Measurements from ENCODE around the gene DUSP22. TPM values are rescaled to one million over a fixed set of nuclear protein-coding genes. Genes with fewer than 3 reads are reported as not detected.

DUSP22 gene
- total RNA-seq, 2 donors from 2014 or later: 20.5 to 24.5 TPM

DNA sequence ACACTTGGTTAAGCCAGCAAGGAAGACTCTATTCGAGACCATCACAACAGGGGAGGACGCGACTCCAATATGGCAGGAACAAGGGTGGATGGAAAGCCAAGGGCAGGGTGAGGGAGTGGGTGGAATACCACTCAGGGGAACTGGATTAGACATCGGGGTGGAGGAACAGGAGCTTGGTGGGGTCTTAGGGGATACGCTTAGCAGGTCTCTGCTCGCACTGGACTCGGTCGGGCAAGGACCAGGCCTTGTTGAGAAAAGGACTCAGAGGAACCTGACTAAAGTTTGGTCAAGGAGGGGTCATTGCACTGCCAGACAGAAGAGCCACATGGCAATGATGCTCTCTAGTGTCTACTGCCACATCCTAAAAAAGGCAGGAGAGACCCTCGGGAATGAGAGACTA lies 10.5 kb downstream of the DUSP22 start:
- no peaks in the 10 kb centered on the region for H3K27me3 ChIP-seq
- H3K9ac ChIP-seq (ENCODE audit: low read depth in 2 of 2, low read length in 2 of 2): no peak overlapping the region
- no peak for DNase-seq
- H3K27ac ChIP-seq: no peak overlapping the region
- no peak for TF ChIP-seq CTCF (IDR thresholded peaks at IDR 0.05)
- no peak overlapping the region for H3K4me3 ChIP-seq
- intact Hi-C loops (cut with DNase I): no loop called here
- H3K4me1 ChIP-seq: no peaks in the 10 kb centered on the region
- no peaks in the 10 kb centered on the region for H3K9me3 ChIP-seq
- no peaks in the 10 kb centered on the region for H3K36me3 ChIP-seq

GRCh38 chr6:303263-303662 lies 11.0 kb downstream of the DUSP22 start:
- no peak for TF ChIP-seq CTCF (IDR thresholded peaks at IDR 0.05)

GRCh38 chr6:303948-304558 lies 11.8 kb downstream of the DUSP22 start:
- intact Hi-C loops (cut with DNase I): no loop called here
- H3K4me1 ChIP-seq: no peaks in the 10 kb centered on the region
- H3K27me3 ChIP-seq: no peaks in the 10 kb centered on the region
- no peaks in the 10 kb centered on the region for H3K36me3 ChIP-seq
- TF ChIP-seq CTCF (IDR thresholded peaks at IDR 0.05): no peak
- no peak overlapping the region for H3K27ac ChIP-seq
- H3K9ac ChIP-seq (ENCODE audit: low read depth in 2 of 2, low read length in 2 of 2): no peak overlapping the region
- no peak overlapping the region for H3K4me3 ChIP-seq
- no peaks in the 10 kb centered on the region for H3K9me3 ChIP-seq
- DNase-seq: no peak

More at GRCh38 chr6:303263-303662, 11.0 kb downstream of the DUSP22 start:
- Histone ChIP-seq H3K36me3 (no peaks in the 10 kb centered on the region), H3K9ac (ENCODE audit: low read depth in 2 of 2, low read length in 2 of 2) (no peak overlapping the region), H3K4me3 (no peak overlapping the region), H3K4me1 (no peaks in the 10 kb centered on the region), H3K27ac (no peak overlapping the region), H3K27me3 (no peaks in the 10 kb centered on the region), H3K9me3 (no peaks in the 10 kb centered on the region)
- intact Hi-C loops (cut with DNase I): no loop called here
- DNase-seq: no peak

- Histone ChIP-seq H3K27ac (no peak overlapping the region), H3K27me3 (no peaks in the 10 kb centered on the region), H3K9me3 (no peaks in the 10 kb centered on the region), H3K36me3 (no peaks in the 10 kb centered on the region), H3K9ac (ENCODE audit: low read depth in 2 of 2, low read length in 2 of 2) (no peak overlapping the region), H3K4me3 (no peak overlapping the region), H3K4me1 (no peaks in the 10 kb centered on the region)
- DNase-seq: no peak
- TF ChIP-seq CTCF (IDR thresholded peaks at IDR 0.05): no peak
- intact Hi-C loops (cut with DNase I): no loop called here
These were observed 12.6 kb downstream of the DUSP22 start for GRCh38 chr6:304833-305370.

DNA sequence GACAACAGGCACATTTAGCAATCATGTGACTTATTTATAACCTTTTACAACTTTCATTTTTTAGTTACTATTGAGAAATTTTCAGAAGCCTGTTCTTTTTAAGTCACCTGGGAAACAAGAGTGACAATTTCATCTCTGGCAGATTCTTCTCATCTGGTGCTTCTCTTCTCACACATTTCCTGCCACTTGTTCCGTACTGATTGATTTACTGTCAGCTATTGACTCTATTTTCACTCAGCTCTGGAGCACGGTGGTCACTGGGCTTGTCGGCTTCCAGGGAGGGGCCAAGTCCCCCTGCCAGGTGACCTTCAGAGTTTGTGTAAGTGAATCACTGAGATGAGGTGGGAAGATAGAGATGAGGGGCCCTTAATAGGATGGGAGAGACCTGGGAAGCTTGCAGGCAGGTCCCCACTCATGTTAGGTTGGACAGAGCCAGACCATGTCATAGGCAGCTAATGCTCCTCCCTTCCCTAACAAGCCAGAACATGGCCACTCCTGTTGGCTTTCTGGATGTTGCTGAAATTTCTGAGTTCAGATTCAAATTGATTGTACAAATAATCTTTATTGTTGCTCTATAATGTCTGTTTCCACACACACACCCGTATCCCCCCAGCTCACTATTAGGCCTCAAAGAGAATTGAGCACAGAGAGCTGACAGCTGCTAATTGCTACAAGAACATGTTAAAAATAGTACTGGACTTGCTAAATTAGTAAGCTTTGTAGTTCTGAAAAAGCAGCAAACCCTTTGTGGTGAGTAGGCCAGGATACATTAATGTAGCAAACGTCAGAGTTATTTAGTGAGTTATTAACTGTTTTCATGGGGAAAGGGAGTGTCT lies 13.3 kb downstream of the DUSP22 start:
- DNase-seq: no peak
- H3K9ac ChIP-seq (ENCODE audit: low read depth in 2 of 2, low read length in 2 of 2): no peak overlapping the region
- no peak overlapping the region for H3K27ac ChIP-seq
- H3K9me3 ChIP-seq: no peaks in the 10 kb centered on the region
- H3K4me1 ChIP-seq: no peaks in the 10 kb centered on the region
- H3K36me3 ChIP-seq: no peaks in the 10 kb centered on the region
- no peak for TF ChIP-seq CTCF (IDR thresholded peaks at IDR 0.05)
- H3K27me3 ChIP-seq: no peaks in the 10 kb centered on the region
- H3K4me3 ChIP-seq: no peak overlapping the region
- intact Hi-C loops (cut with DNase I): no loop called here

Measured in colonic mucosa (tissue), 4 donors.